OCI-LY3 (cell line): ENCODE data around the gene MAMSTR.

Experiments
- H2AFZ ChIP-seq: fragments of 200-600, 300-600 bp; shearing (Covaris generic); 2 replicates; pipeline ENCODE4 v1.6.0; 2014; ENCODE audit warnings: antibody characterized with exemption, low read depth, low read length
- H3K27ac ChIP-seq: fragments of 200-600, 300-600 bp; sonication (generic); 2 replicates; pipeline ENCODE4 v1.5.1; 2014; ENCODE audit warnings: mild to moderate bottlenecking, low read length, moderate library complexity, mixed read lengths
- H3K27me3 ChIP-seq: fragments of 200-600, 300-600 bp; sonication (generic); 2 replicates; pipeline ENCODE4 v1.6.1; 2014; ENCODE audit warnings: low read depth, low read length, mixed read lengths
- H3K36me3 ChIP-seq: fragments of 200-600, 300-600 bp; sonication (generic); replicated peaks from 2 replicates; pipeline ENCODE3; 2014; ENCODE audit warnings: low read depth, low read length, mixed read lengths
- H3K4me1 ChIP-seq: fragments of 300-600, 200-600 bp; sonication (generic); 2 replicates; pipeline ENCODE4 v1.6.1; 2014; ENCODE audit warnings: low read length, mixed read lengths
- H3K4me2 ChIP-seq: fragments of 200-600, 300-600 bp; sonication (generic); 2 replicates; pipeline ENCODE4 v1.6.1; 2014; ENCODE audit warnings: low read length, mixed read lengths
- H3K4me3 ChIP-seq: fragments of 300-600, 200-600 bp; sonication (generic); 2 replicates; pipeline ENCODE4 v1.5.1; 2014; ENCODE audit warnings: antibody characterized with exemption, mild to moderate bottlenecking, low read length, moderate library complexity
- H3K79me2 ChIP-seq: fragments of 300-600, 200-600 bp; shearing (Covaris generic); 2 replicates; pipeline ENCODE4 v1.6.1; 2014; ENCODE audit warnings: mild to moderate bottlenecking, low read length, mixed read lengths
- H3K9ac ChIP-seq: fragments of 300-600, 200-600 bp; shearing (Covaris generic); 2 replicates; pipeline ENCODE4 v1.6.0; 2014; ENCODE audit warnings: mild to moderate bottlenecking, low read length, moderate library complexity
- H3K9me3 ChIP-seq: fragments of 200-600, 300-600 bp; shearing (Covaris generic); 2 replicates; pipeline ENCODE4 v1.6.1; 2014; ENCODE audit warnings: low read length, mixed read lengths; ENCODE audit not compliant: insufficient read depth
- H4K20me1 ChIP-seq: fragments of 200-600, 300-600 bp; sonication (generic); 2 replicates; pipeline ENCODE4 v1.6.1; 2016; ENCODE audit warnings: low read length, mixed read lengths; ENCODE audit not compliant: insufficient read depth
- CTCF ChIP-seq: fragments of 200-600, 300-600 bp; sonication (generic); IDR thresholded peaks from 2 replicates; pipeline ENCODE4 v1.5.1; 2014; ENCODE audit warnings: antibody characterized with exemption, low read length, low read depth
- EZH2phosphoT487 ChIP-seq: fragments of 200-600 bp; shearing (Covaris generic); IDR thresholded peaks from 2 replicates; pipeline ENCODE4 v1.6.1; 2018; ENCODE audit warnings: antibody characterized with exemption, mixed run types, low read depth

The MAMSTR gene

GRCh38 chr19:48731452-48731851, 11.9 kb upstream of the MAMSTR start:
- Histone ChIP-seq H2AFZ (no peak overlapping the region), H3K79me2 (no peaks in the 10 kb centered on the region), H3K9ac (no peak overlapping the region), H3K4me3 (no peak overlapping the region), H4K20me1 (no peaks in the 10 kb centered on the region), H3K36me3 (peaks cover 9% of the 10 kb centered on the region), H3K4me1 (peaks cover 6% of the 10 kb centered on the region), H3K27ac (no peak overlapping the region), H3K4me2 (no peak overlapping the region), H3K27me3 (no peaks in the 10 kb centered on the region), H3K9me3 (no peaks in the 10 kb centered on the region)
- no peak for TF ChIP-seq EZH2phosphoT487
- no peak for TF ChIP-seq CTCF

GRCh38 chr19:48728911-48729664, 9.6 kb upstream of the MAMSTR start:
- Histone ChIP-seq H3K27me3 (no peaks in the 10 kb centered on the region), H3K9me3 (no peaks in the 10 kb centered on the region), H3K4me3 (no peak overlapping the region), H4K20me1 (no peaks in the 10 kb centered on the region), H3K9ac (no peak overlapping the region), H3K79me2 (no peaks in the 10 kb centered on the region), H3K36me3 (peaks cover 12% of the 10 kb centered on the region), H3K4me2 (no peak overlapping the region), H3K4me1 (peaks cover 23% of the 10 kb centered on the region), H3K27ac (no peak overlapping the region), H2AFZ (no peak overlapping the region)
- TF ChIP-seq CTCF, result no peak
- no peak for TF ChIP-seq EZH2phosphoT487

GRCh38 chr19:48726556-48726955, 7.0 kb upstream of the MAMSTR start:
- no peak overlapping the region for H3K9ac ChIP-seq
- peak overlapping the region; percentile 23 for H3K4me2 ChIP-seq
- H3K27me3 ChIP-seq, result no peaks in the 10 kb centered on the region
- peaks cover 12% of the 10 kb centered on the region for H3K36me3 ChIP-seq
- no peaks in the 10 kb centered on the region for H3K79me2 ChIP-seq
- no peaks in the 10 kb centered on the region for H4K20me1 ChIP-seq
- H2AFZ ChIP-seq, result peak overlapping the region; percentile 62
- H3K9me3 ChIP-seq, result no peaks in the 10 kb centered on the region
- peaks cover 26% of the 10 kb centered on the region for H3K4me1 ChIP-seq
- H3K4me3 ChIP-seq, result no peak overlapping the region; the same call in 1 of the 2 replicates
- TF ChIP-seq EZH2phosphoT487 (no peak), CTCF (no peak)
- peak overlapping the region; percentile 49 for H3K27ac ChIP-seq

GRCh38 chr19:48724796-48725753, 5.5 kb upstream of the MAMSTR start:
- no peak overlapping the region for H3K4me3 ChIP-seq
- H4K20me1 ChIP-seq, result no peaks in the 10 kb centered on the region
- H3K27ac ChIP-seq, result peak overlapping the region; percentile 55
- peaks cover 29% of the 10 kb centered on the region for H3K4me1 ChIP-seq
- no peaks in the 10 kb centered on the region for H3K79me2 ChIP-seq
- no peaks in the 10 kb centered on the region for H3K9me3 ChIP-seq
- H3K27me3 ChIP-seq, result no peaks in the 10 kb centered on the region
- peak overlapping the region; percentile 23 for H3K4me2 ChIP-seq
- H3K9ac ChIP-seq, result no peak overlapping the region
- H3K36me3 ChIP-seq, result peaks cover 12% of the 10 kb centered on the region
- peak overlapping the region; percentile 59 for H2AFZ ChIP-seq
- TF ChIP-seq EZH2phosphoT487, result no peak
- TF ChIP-seq CTCF, result no peak
